Loucy (cell line): Measurements from ENCODE around the gene NCF1.
"Not testable (repeated sequence)": the region's sequence is repeated elsewhere in the genome, so short reads cannot be mapped to it uniquely, and the experiment has no call there.

Experiments used
- H2AFZ ChIP-seq: fragments of 200-600 bp; sonication (generic); 2 replicates; pipeline ENCODE4 v1.6.0; 2016; ENCODE audit warnings: antibody characterized with exemption, mild to moderate bottlenecking, low read length, moderate library complexity
- H3F3A ChIP-seq: fragments of 200-600 bp; 2 replicates; pipeline ENCODE4 v1.6.0; 2016; ENCODE audit warnings: antibody characterized with exemption, low read depth, mild to moderate bottlenecking
- H3K27me3 ChIP-seq: fragments of 200-600 bp; sonication (generic); 2 replicates; pipeline ENCODE4 v1.6.1; 2014; ENCODE audit warnings: low read length, mild to moderate bottlenecking; ENCODE audit not compliant: insufficient read depth, poor library complexity, severe bottlenecking
- H3K36me3 ChIP-seq: fragments of 200-600 bp; sonication (generic); 2 replicates; pipeline ENCODE4 v1.6.1; 2016; ENCODE audit warnings: low read length; ENCODE audit not compliant: insufficient read depth
- H3K4me1 ChIP-seq: fragments of 200-600 bp; sonication (generic); 2 replicates; pipeline ENCODE4 v1.5.1; 2014; ENCODE audit warnings: low read length, mild to moderate bottlenecking; ENCODE audit not compliant: insufficient read depth, poor library complexity, severe bottlenecking
- H3K4me2 ChIP-seq: fragments of 200-600 bp; sonication (generic); 2 replicates; pipeline ENCODE4 v1.6.0; 2014; ENCODE audit warnings: antibody characterized with exemption, low read length, low read depth, mild to moderate bottlenecking; ENCODE audit not compliant: poor library complexity, severe bottlenecking
- H3K4me3 ChIP-seq: fragments of 200-600 bp; sonication (generic); 2 replicates; pipeline ENCODE4 v1.5.1; 2014; ENCODE audit warnings: low read length, mild to moderate bottlenecking, mixed read lengths; ENCODE audit not compliant: poor library complexity, severe bottlenecking
- H3K79me2 ChIP-seq: fragments of 200-600 bp; sonication (generic); 2 replicates; pipeline ENCODE4 v1.6.1; 2014; ENCODE audit warnings: low read length; ENCODE audit not compliant: insufficient read depth
- H3K9ac ChIP-seq: fragments of 200-600 bp; sonication (generic); 2 replicates; pipeline ENCODE4 v1.6.0; 2014; ENCODE audit warnings: mild to moderate bottlenecking, low read depth, low read length, moderate library complexity; ENCODE audit not compliant: poor library complexity, severe bottlenecking
- H3K9me2 ChIP-seq: fragments of 200-600 bp; sonication (generic); replicated peaks from 2 replicates; pipeline ENCODE4 v1.6.1; 2016; ENCODE audit warnings: low read depth, low read length, mixed read lengths
- H3K9me3 ChIP-seq: fragments of 200-600 bp; sonication (generic); 2 replicates; pipeline ENCODE4 v1.6.1; 2014; ENCODE audit warnings: mild to moderate bottlenecking, antibody characterized with exemption, low read length, low read depth; ENCODE audit not compliant: insufficient read depth
- H4K20me1 ChIP-seq: fragments of 200-600 bp; sonication (generic); 2 replicates; pipeline ENCODE4 v1.6.0; 2014; ENCODE audit warnings: antibody characterized with exemption, low read length, mild to moderate bottlenecking; ENCODE audit not compliant: insufficient read depth, poor library complexity, severe bottlenecking
- CTCF ChIP-seq: fragments of 200-600 bp; sonication (generic); conservative IDR thresholded peaks from 2 replicates; pipeline ENCODE4 v1.5.1; 2014; ENCODE audit warnings: mild to moderate bottlenecking, antibody characterized with exemption, low read length
- EZH2phosphoT487 ChIP-seq: fragments of 200-600 bp; IDR thresholded peaks from 2 replicates; pipeline ENCODE4 v1.6.1; 2018; ENCODE audit warnings: antibody characterized with exemption, mild to moderate bottlenecking, moderate library complexity, borderline replicate concordance

The NCF1 gene

GRCh38 chr7:74773760-74774750 is at the start of gene NCF1:
TSS of gene NCF1 (plus strand) at chr7:74774011. CDS start at chr7:74774032, 21 bp downstream.
- not testable (repeated sequence) for H3K36me3 ChIP-seq, H3K27me3 ChIP-seq, H3K9me3 ChIP-seq, H3K4me3 ChIP-seq, H4K20me1 ChIP-seq, H3F3A ChIP-seq, H3K4me1 ChIP-seq, H2AFZ ChIP-seq, H3K4me2 ChIP-seq, H3K9ac ChIP-seq, H3K9me2 ChIP-seq, H3K79me2 ChIP-seq

GRCh38 chr7:74725840-74726239 is 48.0 kb upstream of the NCF1 start:
- no peak overlapping the region for H3K4me2 ChIP-seq
- H3K4me3 ChIP-seq, result no peak overlapping the region
- peaks cover 7% of the 10 kb centered on the region for H4K20me1 ChIP-seq
- TF ChIP-seq EZH2phosphoT487, result no peak
- H3F3A ChIP-seq, result peaks cover 4% of the 10 kb centered on the region; the same call in 1 of the 2 replicates
- H2AFZ ChIP-seq, result no peak overlapping the region
- no peaks in the 10 kb centered on the region for H3K9me2 ChIP-seq
- H3K79me2 ChIP-seq, result no peaks in the 10 kb centered on the region
- H3K9me3 ChIP-seq, result no peaks in the 10 kb centered on the region
- no peaks in the 10 kb centered on the region for H3K27me3 ChIP-seq
- H3K36me3 ChIP-seq, result peaks cover 51% of the 10 kb centered on the region; the same call in 1 of the 2 replicates
- H3K4me1 ChIP-seq, result no peaks in the 10 kb centered on the region
- H3K9ac ChIP-seq, result no peak overlapping the region

- H3K9me2 ChIP-seq, result no peaks in the 10 kb centered on the region
Measured at GRCh38 chr7:74726309-74727101, 47.3 kb upstream of the NCF1 start.

GRCh38 chr7:74728686-74729085 is 45.1 kb upstream of the NCF1 start:
- H3K4me1 ChIP-seq, H4K20me1 ChIP-seq, H3K27me3 ChIP-seq, H3K4me2 ChIP-seq, H3F3A ChIP-seq, H3K9me3 ChIP-seq, H3K9me2 ChIP-seq, H2AFZ ChIP-seq, H3K79me2 ChIP-seq, H3K9ac ChIP-seq, H3K4me3 ChIP-seq: not testable (repeated sequence)
- H3K36me3 ChIP-seq, result peaks cover 28% of the 10 kb centered on the region; the same call in 1 of the 2 replicates

More at GRCh38 chr7:74726309-74727101, 47.3 kb upstream of the NCF1 start:
- Histone ChIP-seq H3K4me3 (no peak overlapping the region), H3F3A (peaks cover 4% of the 10 kb centered on the region; the same call in 1 of the 2 replicates), H3K9ac (no peak overlapping the region), H2AFZ (no peak overlapping the region), H3K9me3 (no peaks in the 10 kb centered on the region), H3K27me3 (no peaks in the 10 kb centered on the region), H3K4me1 (no peaks in the 10 kb centered on the region), H3K79me2 (no peaks in the 10 kb centered on the region), H3K36me3 (peaks cover 45% of the 10 kb centered on the region; the same call in 1 of the 2 replicates), H4K20me1 (peaks cover 7% of the 10 kb centered on the region), H3K4me2 (no peak overlapping the region)
- no peak for TF ChIP-seq CTCF
- no peak for TF ChIP-seq EZH2phosphoT487

- not testable (repeated sequence) for H3F3A ChIP-seq, H3K4me2 ChIP-seq, H4K20me1 ChIP-seq, H3K79me2 ChIP-seq, H3K4me1 ChIP-seq, H3K9ac ChIP-seq, H3K9me3 ChIP-seq, H3K27me3 ChIP-seq, H3K9me2 ChIP-seq, H3K4me3 ChIP-seq, H2AFZ ChIP-seq
- peaks cover 21% of the 10 kb centered on the region; the same call in 1 of the 2 replicates for H3K36me3 ChIP-seq
Measured at GRCh38 chr7:74730186-74730585, 43.6 kb upstream of the NCF1 start.

GRCh38 chr7:74739974-74740703 is 33.7 kb upstream of the NCF1 start:
- not testable (repeated sequence) for H3K4me2 ChIP-seq, H3K79me2 ChIP-seq, H3K9me3 ChIP-seq, H3K27me3 ChIP-seq, H3K4me1 ChIP-seq, H3K9ac ChIP-seq, H2AFZ ChIP-seq, H3K36me3 ChIP-seq, H3K9me2 ChIP-seq, H3F3A ChIP-seq, H4K20me1 ChIP-seq, H3K4me3 ChIP-seq
